ENCODE results near the gene WBP2NL.

WBP2NL gene

DNA sequence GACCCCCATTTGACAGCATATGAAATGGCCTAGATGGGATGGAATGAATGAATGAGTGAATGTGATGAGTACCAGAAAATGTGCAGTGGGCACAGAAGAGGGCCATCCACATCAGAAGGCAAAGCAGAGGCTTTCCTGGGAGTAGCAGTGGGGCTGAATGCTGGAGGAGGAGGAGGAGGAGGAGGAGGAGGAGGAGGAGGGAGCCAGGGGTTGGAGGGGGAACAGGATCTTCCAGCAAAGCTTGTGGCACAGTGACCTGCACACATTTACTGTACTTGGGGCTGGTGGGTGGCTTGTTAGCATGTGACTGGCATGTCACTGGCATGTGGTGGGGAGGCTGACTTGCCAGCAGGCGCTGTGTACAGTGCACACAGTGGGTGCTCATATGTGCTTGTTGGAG is 19.9 kb upstream of the WBP2NL start:
- DNase-seq (ENCODE audit: low read depth, low spot score) = no peak

DNA sequence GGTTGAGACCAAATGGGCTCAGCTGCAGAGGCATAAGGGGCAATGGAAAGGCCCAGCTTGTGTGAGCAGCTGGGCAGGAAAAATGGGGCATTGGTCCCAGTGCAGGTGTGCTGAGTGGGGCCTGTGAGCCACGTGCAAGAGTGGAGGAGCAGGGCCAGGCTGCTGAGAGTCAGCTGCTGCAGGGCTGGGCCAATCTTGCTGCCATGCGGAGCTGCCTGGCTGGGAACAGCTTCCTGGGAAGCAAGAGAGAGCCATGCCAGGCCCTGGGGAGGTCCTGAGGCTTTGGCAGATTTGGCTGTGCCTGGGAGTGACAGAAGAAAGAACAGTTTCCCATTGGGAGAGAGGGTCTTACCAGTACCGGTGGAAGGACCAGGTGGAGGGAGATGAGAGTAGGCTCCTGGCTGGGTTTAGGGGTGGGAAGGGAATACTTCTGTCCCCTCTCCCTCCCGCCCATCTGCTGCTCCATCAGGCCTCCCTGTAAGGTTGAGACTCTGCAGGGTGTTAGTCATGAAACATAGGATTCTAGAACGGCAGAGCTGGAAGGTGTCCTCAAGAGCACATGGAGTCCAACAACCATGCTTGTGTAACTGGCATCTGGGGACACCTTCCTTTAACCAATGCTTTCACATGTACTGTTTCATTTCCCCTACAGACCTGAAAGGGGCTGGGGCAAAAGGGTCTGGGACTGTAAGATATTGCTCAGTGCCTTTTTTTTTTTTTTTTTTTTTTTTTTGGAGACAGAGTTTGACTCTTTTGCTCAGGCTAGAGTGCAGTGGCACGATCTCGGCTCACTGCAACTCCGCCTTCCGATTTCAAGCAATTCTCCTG is 19.0 kb upstream of the WBP2NL start:
- no peak for DNase-seq (ENCODE audit: low read depth, low spot score)

DNA sequence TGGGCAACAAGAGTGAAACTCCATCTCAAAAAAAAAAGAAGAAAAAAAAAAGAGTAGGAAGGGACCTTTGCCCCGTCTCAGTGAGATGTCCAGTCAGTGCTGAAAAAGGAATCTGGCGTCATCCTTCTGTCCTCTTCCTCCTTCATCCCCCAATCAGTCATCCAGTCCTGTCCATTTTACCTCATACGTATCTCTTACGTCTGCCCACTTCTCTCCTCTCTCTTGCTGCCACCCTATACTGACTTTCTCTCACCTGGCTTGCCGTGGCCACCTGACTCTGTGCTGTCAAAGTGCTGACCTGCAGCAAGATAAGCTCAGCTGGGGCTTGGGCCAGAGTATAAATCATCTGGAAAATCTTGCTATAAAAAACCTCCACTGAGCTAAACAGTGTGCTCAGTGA is 15.7 kb upstream of the WBP2NL start:
- DNase-seq (ENCODE audit: low read depth, low spot score) = no peak

DNA sequence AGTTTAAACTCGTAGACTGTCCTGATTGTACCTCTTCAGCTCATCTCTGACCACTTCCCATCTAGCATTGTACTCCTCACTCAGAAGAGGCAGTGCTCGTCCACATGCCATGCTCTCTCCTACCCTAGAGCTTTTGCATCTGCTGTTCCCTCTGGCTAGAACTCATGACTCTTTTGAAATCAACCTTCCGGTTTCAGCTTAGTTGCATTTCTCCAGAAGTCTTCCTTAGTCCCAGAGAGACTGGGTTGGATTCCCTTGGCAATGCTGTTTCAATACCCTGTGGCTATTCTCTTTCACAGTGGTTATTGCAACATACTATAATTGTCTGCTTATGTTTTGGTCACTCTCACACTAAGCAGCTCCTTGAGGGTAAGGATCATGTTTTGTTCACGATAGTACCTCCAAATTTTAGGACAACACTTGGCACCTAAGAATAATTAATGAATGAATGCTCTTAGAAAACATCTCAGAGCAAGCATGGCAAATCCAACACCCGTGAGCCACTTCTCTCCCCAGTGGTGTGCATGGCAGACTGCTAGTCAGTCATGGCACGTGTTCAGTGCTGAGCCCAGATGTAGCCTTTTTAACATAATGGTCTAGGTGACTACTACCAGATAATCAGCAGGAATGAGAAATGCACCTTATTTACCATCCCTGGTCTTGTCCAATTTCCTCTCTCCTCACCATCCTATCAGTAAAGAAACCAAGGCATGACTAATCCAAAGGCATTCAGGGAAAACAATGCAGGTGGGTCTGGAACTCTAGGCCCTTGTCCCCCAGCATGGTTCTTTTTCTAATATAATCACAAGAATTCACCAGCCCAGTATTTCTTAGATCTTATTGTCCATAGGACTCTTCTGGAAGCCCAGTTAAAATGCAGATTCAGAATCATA is 14.8 kb upstream of the WBP2NL start:
- DNase-seq (ENCODE audit: low read depth, low spot score) = no peak

DNA sequence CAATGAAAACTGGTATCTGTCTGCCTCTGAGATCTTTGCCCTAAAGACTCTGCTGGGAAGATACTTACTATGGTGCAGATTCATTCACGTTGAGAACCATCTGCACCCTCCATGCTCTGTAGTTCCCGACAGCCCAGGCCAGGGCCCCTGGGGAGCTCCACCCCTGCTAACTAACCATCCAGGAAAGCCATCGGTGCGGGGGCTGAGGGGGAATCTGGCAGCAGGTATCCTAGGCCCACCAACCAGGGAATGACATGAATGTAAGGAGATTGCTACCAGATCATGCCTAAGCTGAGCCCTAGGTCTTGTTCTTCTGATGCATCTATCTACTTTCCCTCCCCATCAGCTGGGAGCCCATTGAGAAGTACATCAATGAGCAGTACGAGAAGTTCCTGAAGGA is 11.3 kb upstream of the WBP2NL start:
- DNase-seq (ENCODE audit: low read depth, low spot score) = no peak

DNA sequence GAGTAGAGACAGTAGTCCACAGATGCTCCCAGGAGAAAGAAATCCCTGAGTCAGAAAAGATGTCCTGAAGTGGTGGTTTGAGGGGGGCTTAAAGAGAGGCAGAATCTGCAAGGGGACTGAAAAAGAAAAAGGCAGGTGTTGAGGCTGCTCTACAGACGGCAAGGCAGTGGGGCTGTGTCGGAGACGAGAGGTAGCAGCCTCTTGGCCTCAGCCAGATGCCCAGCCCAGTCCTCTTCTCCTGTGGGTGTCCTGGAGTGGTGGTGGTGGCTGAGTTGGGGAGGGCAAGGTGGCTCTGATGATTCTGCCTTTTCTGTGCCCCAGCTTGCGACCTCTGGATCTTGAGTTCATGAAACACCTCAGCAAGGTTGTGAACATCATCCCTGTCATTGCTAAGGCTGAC is 9.3 kb upstream of the WBP2NL start:
- DNase-seq (ENCODE audit: low read depth, low spot score) = no peak

DNA sequence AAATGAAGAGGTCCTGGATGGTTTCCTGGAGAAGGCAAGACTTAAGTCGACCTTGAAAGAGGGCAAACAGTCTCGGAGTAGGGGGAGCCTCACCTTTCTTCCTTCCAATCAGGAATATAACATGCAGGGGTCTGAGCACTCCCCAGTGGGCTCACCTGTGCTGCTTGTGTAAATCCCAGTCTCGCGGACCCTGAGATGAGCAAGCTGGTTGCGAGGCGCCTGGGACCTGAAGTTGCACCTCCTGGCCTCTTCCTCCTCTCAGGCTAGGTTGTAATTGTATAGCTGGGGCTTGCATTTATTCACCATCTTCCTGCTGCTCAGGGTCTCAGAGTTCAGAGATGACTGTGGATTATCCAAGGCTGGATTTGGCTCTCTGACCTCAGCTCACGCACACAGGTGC is 7.5 kb upstream of the WBP2NL start:
- no peak for DNase-seq (ENCODE audit: low read depth, low spot score)

DNA sequence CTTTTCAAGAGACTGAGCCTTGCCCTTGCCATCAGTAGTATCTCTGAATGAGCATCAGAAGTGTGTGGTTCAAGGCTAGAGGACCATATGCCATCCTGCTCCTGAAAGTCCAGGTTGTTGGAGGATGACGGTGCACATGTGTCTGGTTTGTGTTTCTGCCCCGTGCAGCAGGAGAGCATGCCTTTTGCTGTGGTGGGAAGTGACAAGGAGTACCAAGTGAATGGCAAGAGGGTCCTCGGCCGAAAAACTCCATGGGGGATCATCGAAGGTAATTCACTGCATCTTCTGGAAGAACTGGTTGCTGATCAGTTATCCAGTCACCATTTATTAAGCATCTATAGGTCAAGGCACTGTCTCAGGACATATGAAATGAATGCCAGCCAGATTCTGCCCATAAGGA is 6.1 kb upstream of the WBP2NL start:
- DNase-seq (ENCODE audit: low read depth, low spot score) = no peak

DNA sequence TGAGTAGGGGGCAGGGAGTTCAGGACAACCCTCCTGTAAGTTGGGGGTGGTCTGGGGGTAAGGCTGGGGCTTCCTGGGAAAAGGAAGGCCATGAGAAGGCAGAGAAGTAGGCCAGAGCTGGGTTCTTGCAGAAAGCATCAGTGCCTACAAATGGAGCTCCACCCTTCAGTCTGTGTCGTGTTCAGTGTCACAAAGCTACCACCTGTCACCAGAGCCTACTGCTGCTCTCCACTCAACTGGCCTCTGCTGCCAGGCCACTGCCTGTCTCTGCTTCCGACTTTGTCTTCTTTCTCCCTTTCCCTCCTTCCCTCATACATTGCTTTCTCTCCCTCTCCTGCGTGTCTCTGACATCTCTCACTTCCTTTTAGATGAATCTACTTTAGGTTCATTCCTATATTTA is 3.4 kb upstream of the WBP2NL start:
- no peak for DNase-seq (ENCODE audit: low read depth, low spot score)

DNA sequence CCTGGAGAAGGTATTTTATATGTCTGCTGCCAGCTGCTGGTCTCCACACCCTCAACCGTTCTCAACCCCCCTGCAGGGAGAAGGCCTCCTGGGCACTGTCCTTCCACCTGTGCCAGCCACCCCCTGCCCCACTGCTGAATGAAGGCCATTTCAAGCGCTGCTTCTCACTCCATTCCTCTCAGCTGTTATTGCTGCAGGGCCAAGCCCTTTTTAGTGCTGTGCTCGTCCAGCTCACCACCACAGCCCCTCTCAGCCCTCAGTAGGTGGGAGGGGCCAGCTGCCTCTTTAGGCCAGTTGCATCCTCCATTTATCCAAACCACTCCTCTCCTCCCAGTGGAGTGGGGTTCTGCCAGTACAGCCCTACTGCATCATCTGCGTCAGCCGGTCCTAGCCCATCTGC is 1.8 kb upstream of the WBP2NL start:
- DNase-seq (ENCODE audit: low read depth, low spot score) = no peak

DNA sequence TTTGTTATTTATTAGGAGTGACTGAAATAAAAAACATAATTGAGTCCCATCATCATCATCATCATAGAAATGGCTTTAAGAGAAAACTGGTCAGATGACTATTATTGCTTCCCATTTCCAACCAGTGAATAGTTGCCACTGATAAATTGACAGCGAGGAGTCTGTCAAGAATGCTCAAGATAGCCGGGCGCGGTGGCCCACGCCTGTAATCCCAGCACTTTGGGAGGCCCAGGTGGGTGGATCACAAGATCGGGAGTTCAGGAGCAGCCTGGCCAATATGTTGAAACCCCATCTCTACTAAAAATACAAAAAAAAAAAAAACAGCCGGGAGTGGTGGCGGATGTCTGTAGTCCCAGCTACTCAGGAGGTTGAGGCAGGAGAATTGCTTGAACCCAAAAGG is 1.9 kb downstream of the WBP2NL start:
- no peak for DNase-seq (ENCODE audit: low read depth, low spot score)

DNA sequence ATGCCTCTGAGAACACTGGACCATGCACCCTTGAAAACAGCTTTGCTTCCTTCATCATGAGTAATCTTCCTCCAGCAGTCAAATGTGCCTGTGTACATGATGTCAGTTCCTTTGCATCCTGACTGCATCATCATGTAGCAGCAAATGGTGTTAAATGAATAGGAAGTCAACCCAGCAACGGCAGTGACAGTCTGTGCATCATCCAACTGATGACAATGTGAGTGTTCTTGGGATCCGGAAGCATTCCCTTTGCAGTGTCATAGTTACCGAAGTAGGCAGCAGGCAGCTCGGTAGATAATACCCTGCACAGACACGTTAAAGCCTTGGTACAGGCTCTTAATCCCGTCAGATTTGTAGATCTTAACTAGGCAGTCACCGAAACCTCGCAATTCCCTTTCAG is 2.5 kb downstream of the WBP2NL start:
- no peak for DNase-seq (ENCODE audit: low read depth, low spot score)

DNA sequence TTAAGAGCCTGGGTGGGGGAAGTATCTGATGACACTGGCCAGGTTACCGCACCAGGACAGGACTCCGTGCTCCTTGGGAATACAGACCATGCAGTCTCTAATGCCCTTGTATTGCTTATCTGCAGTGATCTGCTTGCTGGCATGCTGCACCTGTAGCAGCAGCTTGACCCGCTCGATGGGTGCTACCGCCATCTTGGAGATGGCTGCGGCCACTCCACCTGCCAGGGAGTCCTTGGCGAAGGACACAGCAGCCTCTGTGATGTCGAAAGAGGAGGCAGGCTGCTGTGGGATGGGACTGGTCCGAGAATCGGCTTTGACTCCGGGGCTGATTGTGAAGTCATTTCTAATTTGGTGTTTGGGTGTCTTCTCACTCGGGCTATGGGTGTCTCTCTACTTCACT is 3.1 kb downstream of the WBP2NL start:
- DNase-seq (ENCODE audit: low read depth, low spot score) = no peak

DNA sequence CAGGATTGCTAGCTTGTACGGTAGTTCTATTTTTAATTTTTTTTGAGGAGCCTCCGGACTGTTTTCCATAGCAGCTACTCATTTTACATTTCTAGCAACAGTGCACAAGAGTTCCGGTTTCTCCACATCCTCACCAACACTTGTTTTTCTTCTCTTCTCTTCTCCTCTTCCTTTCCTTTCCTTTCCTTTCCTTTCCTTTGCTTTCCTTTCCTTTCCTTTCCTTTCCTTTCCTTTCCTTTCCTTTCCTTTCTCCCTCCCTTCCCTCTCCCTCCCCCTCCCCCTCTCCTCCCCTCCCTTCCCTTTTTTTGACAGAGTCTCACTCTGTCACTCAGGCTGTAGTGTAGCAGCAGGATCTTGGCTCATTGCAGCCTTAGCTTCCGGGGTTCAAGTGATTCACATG is 9.3 kb downstream of the WBP2NL start:
- DNase-seq (ENCODE audit: low read depth, low spot score) = no peak

DNA sequence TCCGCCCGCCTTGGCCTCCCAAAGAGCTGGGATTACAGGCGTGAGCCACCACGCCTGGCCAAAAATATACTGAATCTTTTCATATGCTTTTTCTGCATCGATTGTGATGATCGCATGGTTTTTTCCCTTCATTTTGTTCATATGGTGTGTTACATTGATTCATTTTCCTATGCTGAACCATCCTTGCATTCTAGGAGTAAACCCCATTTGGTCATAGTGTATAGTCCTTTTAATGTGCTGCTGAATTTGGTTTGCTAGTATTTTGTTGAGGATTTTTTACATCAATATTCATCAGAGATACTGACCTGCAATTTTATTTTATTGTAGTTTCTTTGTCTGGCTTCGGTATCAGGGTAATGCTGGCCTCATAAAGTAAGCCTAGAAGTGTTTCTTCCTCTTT is 12.2 kb downstream of the WBP2NL start:
- no peak for DNase-seq (ENCODE audit: low read depth, low spot score)

DNA sequence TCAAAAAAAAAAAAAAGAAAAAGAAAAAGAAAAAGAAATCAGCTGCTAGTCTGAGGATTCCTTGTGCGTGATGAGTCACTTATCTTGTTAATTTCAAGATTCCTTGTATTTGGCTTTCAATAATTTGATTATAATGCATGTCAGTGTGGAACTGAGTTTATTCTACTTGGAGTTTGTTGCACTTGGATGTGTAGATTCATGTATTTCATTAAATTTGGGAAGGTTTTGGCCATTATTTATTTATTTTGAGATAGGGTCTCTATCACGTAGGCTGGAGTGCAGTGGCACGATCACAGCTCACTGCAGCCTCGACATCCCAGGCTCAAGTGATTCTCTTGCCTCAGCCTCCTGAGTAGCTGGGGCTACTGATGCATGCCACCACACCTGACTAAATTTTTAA is 14.8 kb downstream of the WBP2NL start:
- DNase-seq (ENCODE audit: low read depth, low spot score) = no peak

DNA sequence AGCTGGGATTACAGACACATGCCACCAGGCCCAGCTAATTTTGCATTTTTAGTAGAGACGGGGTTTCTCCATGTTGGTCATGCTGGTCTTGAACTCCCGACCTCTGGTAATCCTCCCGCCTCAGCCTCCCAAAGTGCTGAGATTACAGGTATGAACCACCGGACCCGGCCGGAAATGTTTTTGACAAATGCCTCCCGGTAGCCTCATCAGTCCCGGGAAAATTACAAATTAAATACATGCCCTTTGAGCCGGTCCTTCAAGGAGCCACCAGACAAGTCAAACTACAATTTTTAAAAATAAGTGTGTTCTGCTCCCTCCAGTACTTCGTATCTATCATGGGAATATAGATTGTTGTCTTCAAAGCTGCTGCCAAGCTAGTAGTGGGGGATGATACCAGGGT is 17.5 kb downstream of the WBP2NL start:
- no peak for DNase-seq (ENCODE audit: low read depth, low spot score)

DNA sequence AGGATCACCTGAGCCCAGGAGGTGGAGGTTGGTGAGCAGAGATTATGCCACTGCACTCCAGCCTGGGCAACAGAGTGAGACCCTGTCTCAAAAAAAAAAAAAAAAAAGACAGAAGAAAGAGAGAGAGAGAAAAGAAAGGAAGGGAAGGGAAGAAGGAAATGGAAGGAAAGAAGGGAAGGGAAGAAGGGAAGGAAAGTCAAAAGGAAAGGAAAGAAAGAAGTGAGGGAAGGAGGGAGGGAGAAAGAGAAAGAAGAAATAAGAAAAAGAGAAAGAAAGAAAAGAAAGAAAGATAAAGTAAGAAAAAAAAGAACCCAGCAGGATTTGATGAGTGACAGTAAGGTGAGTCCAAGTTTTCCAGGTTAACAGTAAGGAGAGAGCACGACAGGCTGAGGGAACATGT is 19.6 kb downstream of the WBP2NL start:
- no peak for DNase-seq (ENCODE audit: low read depth, low spot score)

DNA sequence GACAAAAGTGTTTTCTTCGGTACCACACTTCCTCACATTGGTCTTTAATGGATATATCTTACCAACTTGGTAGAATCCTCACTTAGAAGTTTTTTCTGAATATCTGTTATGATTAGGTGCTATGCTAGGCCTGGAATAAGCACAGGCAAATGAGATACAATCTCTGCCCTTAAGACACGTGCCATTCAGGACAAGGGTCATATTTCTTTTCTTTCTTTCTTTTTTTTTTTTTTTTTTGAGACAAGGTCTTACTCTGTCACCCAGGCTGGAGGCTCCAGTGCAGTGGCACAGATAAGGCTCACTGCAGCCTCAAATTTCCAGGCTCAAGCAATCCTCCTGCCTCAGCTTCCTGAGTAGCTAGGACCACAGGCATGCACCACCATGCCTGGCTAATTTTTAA is 23.0 kb downstream of the WBP2NL start:
- no peak for DNase-seq (ENCODE audit: low read depth, low spot score)

DNA sequence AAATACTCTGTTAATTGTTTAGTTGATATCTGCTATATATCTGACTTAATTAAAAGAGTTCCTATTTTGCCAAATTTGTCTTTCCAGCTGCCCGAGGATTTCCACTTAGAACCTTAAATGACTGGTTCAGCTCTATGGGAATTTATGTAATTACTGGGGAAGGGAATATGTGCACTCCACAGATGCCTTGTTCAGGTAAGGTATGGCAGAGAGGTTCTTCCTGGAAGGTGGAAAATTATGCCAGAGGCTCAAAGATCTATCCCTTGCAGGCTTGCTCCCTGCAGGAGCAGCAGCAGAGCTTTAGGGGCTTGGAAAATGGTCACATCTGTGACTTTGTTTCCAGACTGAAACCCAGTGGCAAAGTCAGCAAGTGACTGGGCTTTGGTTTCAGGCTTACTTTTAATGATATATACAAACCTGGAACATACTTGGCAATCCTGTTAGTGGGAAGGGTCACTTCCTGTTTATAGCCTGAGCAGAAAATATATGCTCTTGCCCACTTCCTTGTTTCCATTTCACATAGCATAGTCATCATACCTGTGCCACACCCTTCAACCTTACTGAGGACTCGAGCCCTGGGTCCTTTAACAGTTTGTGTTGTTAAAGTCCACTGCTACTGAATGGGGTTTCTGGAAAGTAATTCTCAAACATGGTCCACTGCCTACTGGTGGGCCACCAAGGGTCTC is 23.7 kb downstream of the WBP2NL start:
- no peak for DNase-seq (ENCODE audit: low read depth, low spot score)

DNA sequence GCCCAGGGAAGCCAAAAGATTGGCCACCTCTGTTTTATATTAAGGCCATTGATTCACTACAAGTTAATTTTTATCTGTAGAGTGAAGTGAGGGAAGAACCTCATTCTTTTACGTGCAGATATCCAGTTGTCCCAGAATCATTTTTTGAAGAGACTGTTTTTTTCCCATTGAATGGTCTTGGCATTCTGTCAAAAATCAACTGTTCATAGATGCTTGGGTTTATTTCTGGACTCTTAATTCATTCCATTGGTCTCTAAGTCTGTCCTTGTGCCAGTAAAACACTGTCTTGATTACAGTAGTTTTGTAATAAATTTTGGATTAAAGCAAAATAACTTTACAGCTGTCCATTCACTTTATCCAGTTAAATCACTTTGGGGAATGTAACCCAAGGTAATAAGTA is 26.8 kb downstream of the WBP2NL start:
- no peak for DNase-seq (ENCODE audit: low read depth, low spot score)

DNA sequence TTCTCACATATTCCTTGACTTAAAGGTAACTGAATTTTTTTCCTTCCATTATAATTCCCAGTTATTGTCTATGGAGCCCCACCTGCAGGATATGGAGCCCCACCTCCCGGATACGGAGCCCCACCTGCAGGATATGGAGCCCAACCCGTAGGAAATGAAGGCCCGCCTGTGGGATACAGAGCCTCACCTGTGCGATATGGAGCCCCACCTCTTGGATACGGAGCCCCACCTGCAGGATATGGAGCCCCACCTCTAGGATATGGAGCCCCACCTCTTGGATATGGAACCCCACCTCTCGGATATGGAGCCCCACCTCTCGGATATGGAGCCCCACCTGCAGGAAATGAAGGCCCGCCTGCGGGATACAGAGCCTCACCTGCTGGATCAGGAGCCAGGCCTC is 28.1 kb downstream of the WBP2NL start:
- no peak for DNase-seq (ENCODE audit: low read depth, low spot score)

Data from astrocyte of the hippocampus (primary cell).